Endodermal cell (in vitro differentiated cells): Measurements from ENCODE around the gene KNSTRN. TPM values are rescaled to one million over a fixed set of nuclear protein-coding genes. Genes with fewer than 3 reads are reported as not detected.

Experiments used
- DNase-seq: peaks from one replicate; pipeline ENCODE4 v3.0.0-alpha.2; 2017
- H3K27ac ChIP-seq: 2 replicates; pipeline ENCODE4 v1.5.1; 2013; ENCODE audit warnings: mild to moderate bottlenecking, low read depth, low read length, moderate library complexity
- H3K27me3 ChIP-seq: 2 replicates; pipeline ENCODE4 v1.6.1; 2013; ENCODE audit warnings: mild to moderate bottlenecking, low read length, moderate library complexity; ENCODE audit not compliant: insufficient read depth, control insufficient read depth, poor library complexity, severe bottlenecking
- H3K36me3 ChIP-seq: 2 replicates; pipeline ENCODE4 v1.7.0; 2013; ENCODE audit warnings: mild to moderate bottlenecking, low read length, moderate library complexity; ENCODE audit not compliant: control insufficient read depth, insufficient read depth
- H3K4me1 ChIP-seq: one replicate; pipeline ENCODE4 v1.7.0; 2013; ENCODE audit warnings: low read length; ENCODE audit not compliant: control insufficient read depth, insufficient read depth
- H3K4me3 ChIP-seq: 2 replicates; pipeline ENCODE4 v1.5.1; 2013; ENCODE audit warnings: mild to moderate bottlenecking, low read length, moderate library complexity
- H3K9ac ChIP-seq: 2 replicates; pipeline ENCODE4 v1.6.1; 2013; ENCODE audit warnings: mild to moderate bottlenecking, low read length, moderate library complexity; ENCODE audit not compliant: poor library complexity, severe bottlenecking; ENCODE audit errors: extremely low read depth
- H3K9me3 ChIP-seq: 2 replicates; pipeline ENCODE4 v1.6.1; 2013; ENCODE audit warnings: mild to moderate bottlenecking, low read length, moderate library complexity; ENCODE audit not compliant: control insufficient read depth
- H3K27ac Mint-ChIP-seq: 2 replicates; pipeline ENCODE4 v1.8.0; 2020; ENCODE audit warnings: mixed read lengths
- H3K27me3 Mint-ChIP-seq: 2 replicates; pipeline ENCODE4 v1.8.0; 2021; ENCODE audit warnings: mild to moderate bottlenecking, mixed read lengths; ENCODE audit not compliant: insufficient read depth
- H3K36me3 Mint-ChIP-seq: 2 replicates; pipeline ENCODE4 v1.8.0; 2020; ENCODE audit warnings: low read depth, mixed read lengths
- H3K4me1 Mint-ChIP-seq: 2 replicates; pipeline ENCODE4 v1.8.0; 2020; ENCODE audit warnings: mixed read lengths
- H3K4me3 Mint-ChIP-seq: 2 replicates; pipeline ENCODE4 v1.8.0; 2020; ENCODE audit warnings: mild to moderate bottlenecking, moderate library complexity, mixed read lengths
- H3K9me3 Mint-ChIP-seq: 2 replicates; pipeline ENCODE4 v1.8.0; 2020; ENCODE audit warnings: mild to moderate bottlenecking, mixed read lengths
- WGBS, 2 experiments: methylation state at CpG; one replicate each; pipeline versions ENCODE4 v1.1.5 to v1.1.7; 2013; ENCODE audit warnings: missing lambda C conversion rate in 2 of 2, mixed read lengths in 1 of 2; ENCODE audit not compliant: insufficient coverage in 1 of 2, insufficient read length in 1 of 2; 5-methylcytosine and 5-hydroxymethylcytosine counted together
- total RNA-seq, 2 donors: library from RNA; stranded (reverse); fragmentation: NEBNext Ultra II Directional in 1 of 2; extraction: Animal tissue kit (Norgen Biotek cat#: 25700) in 1 of 2; gene quantifications; 2 replicates in 1 of 2; 3 replicates in 1 of 2; pipeline ENCODE4 v1.2.1, GENCODE V29; 2021
- TF ChIP-seq, protein P1 (sequence below): fragments of 200-600 bp; sonication (generic); conservative IDR thresholded peaks from 2 replicates; pipeline ENCODE4 v1.5.0; 2021; ENCODE audit warnings: antibody characterized with exemption, mild to moderate bottlenecking

Gene KNSTRN
- total RNA-seq, 2 donors from 2014 or later = 57.6 to 92.4 TPM

DNA sequence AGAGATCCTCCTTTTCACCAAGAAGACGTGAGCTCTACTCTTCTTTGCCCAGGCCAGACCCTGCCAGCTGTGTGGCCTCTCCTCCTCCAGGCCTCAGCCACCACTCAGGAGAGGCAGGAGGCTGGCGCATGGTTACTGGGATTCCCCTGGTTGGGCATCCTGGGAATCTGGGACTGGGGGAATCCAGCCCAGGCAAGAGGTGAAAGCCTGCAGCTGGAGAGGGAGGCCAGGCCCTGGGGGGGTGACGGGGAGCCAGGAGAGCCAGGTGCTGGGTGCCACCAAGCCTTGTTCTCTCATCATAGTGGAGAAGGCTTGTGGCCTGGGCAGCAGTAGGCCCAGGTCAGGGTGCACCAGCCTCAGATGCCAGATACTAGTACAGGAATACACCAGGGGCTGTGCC is 48.0 kb upstream of the KNSTRN start:
- H3K9me3 Mint-ChIP-seq = no peaks in the 10 kb centered on the region
- TF ChIP-seq, protein P1, sequence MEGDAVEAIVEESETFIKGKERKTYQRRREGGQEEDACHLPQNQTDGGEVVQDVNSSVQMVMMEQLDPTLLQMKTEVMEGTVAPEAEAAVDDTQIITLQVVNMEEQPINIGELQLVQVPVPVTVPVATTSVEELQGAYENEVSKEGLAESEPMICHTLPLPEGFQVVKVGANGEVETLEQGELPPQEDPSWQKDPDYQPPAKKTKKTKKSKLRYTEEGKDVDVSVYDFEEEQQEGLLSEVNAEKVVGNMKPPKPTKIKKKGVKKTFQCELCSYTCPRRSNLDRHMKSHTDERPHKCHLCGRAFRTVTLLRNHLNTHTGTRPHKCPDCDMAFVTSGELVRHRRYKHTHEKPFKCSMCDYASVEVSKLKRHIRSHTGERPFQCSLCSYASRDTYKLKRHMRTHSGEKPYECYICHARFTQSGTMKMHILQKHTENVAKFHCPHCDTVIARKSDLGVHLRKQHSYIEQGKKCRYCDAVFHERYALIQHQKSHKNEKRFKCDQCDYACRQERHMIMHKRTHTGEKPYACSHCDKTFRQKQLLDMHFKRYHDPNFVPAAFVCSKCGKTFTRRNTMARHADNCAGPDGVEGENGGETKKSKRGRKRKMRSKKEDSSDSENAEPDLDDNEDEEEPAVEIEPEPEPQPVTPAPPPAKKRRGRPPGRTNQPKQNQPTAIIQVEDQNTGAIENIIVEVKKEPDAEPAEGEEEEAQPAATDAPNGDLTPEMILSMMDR = no peak
- DNase-seq = no peak
- Histone ChIP-seq H3K36me3 (no peaks in the 10 kb centered on the region), H3K27me3 (no peaks in the 10 kb centered on the region), H3K27ac (no peak overlapping the region), H3K4me1 (no peaks in the 10 kb centered on the region), H3K9me3 (no peaks in the 10 kb centered on the region), H3K9ac (no peak overlapping the region), H3K4me3 (no peak overlapping the region)
- H3K36me3 Mint-ChIP-seq = no peaks in the 10 kb centered on the region
- no peak overlapping the region for H3K27ac Mint-ChIP-seq
- peaks cover 22% of the 10 kb centered on the region for H3K27me3 Mint-ChIP-seq
- no peak overlapping the region for H3K4me3 Mint-ChIP-seq
- H3K4me1 Mint-ChIP-seq = peaks cover 13% of the 10 kb centered on the region
- WGBS, 2 experiments = 91% methylated on average over 3 of the region's 3 CpGs; no CpG with 5 or more reads in 1 of the 2 experiments

DNA sequence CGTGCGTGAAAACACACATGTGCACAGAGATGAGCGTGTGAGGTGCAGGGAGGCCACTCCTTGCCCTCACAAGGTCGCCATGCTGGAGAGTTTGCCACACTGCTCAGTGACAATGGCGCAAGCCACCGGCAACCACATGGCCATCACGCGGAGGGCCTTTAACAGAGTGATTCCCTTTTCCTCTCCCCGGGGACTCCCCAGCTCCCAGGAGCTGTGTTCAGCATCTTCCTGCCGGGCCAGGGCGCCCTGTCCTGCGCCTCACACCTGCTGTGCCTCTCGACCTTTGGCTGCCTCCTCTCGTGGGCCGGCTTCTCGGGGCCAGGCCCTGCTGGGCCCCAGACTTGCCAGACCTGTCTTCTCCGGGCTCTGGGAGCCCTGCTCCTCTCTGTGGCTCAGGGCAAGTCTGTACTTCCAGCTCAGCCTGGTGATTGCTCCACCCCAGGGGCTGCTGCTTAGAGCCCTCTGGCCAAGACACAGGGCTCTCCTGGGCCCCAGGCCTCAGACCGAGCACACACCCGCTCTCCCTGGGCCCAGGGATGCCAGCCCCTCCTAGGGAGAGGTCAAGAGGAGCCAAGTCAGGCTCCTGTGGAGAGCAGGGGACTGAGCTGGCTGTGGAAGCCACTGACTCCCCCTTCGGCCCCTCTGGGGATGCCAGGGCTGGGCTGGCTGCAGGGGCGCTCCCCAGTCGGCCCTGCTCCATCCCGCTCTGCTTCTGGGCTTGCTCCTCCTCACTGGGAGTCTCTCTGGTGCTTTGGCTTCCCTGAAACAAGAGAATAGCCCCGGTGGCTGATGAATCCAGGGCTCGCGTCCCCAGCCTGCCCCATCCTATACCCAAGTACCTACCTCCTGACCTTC is 47.4 kb upstream of the KNSTRN start:
- H3K27me3 ChIP-seq = no peaks in the 10 kb centered on the region
- H3K9ac ChIP-seq = no peak overlapping the region
- DNase-seq = no peak
- Mint-ChIP-seq H3K4me3 (no peak overlapping the region), H3K27ac (no peak overlapping the region), H3K27me3 (peaks cover 22% of the 10 kb centered on the region), H3K4me1 (peaks cover 13% of the 10 kb centered on the region), H3K9me3 (no peaks in the 10 kb centered on the region), H3K36me3 (no peaks in the 10 kb centered on the region)
- H3K9me3 ChIP-seq = no peaks in the 10 kb centered on the region
- no peaks in the 10 kb centered on the region for H3K4me1 ChIP-seq
- H3K27ac ChIP-seq = no peak overlapping the region
- H3K36me3 ChIP-seq = no peaks in the 10 kb centered on the region
- WGBS, 2 experiments = 87 to 89% methylated on average over 21 to 26 of the region's 26 CpGs
- no peak overlapping the region for H3K4me3 ChIP-seq
- TF ChIP-seq, protein P1 = no peak

DNA sequence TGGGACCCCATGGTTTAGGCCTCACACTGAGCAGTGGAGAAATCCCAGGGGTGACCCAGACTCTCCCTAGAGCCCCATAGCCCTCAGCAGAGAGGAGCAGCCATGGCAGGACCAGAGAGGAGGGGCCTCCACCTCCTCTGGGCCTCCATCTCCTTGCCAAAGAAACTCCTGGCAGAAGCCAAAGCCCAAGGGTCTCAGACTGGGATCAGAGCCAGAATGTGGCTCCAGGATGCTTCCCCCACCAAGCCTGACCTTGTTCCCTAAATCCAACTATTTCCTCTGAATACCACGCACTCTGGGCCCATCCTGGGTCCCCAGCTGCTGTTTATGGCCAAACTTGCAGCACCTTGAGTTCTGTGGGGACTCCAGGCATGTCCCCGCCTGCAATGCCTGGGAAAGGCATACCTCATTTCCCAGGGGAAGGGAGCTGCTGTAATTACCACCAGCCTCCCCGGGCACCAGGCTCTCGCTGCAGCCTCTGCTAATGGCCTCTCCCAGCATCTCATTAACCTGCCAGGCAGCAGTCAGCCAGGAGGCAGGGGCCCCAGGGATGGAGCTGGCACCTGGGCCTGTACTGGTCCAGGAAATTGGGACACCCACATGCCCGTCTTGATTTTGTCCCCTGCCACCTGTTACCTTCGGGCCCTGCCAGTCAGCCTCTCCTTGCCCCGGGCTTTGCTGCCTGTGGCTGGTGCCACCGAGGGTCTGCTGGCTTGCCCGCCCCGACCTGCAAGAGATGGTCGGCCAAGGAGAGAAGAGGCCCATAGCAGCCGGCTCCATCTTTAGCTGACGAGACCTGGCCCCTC is 46.4 kb upstream of the KNSTRN start:
- Mint-ChIP-seq H3K36me3 (no peaks in the 10 kb centered on the region), H3K27ac (no peak overlapping the region), H3K27me3 (peaks cover 22% of the 10 kb centered on the region), H3K4me1 (peaks cover 13% of the 10 kb centered on the region), H3K4me3 (no peak overlapping the region), H3K9me3 (no peaks in the 10 kb centered on the region)
- Histone ChIP-seq H3K9ac (no peak overlapping the region), H3K4me3 (no peak overlapping the region), H3K27me3 (no peaks in the 10 kb centered on the region), H3K36me3 (no peaks in the 10 kb centered on the region), H3K9me3 (no peaks in the 10 kb centered on the region), H3K4me1 (no peaks in the 10 kb centered on the region), H3K27ac (no peak overlapping the region)
- TF ChIP-seq, protein P1 = no peak
- DNase-seq = no peak
- WGBS, 2 experiments = 80 to 93% methylated on average over 4 to 11 of the region's 13 CpGs
